GM21390 (cell line): Measurements from ENCODE around the gene SERPINC1.
"Not testable (repeated sequence)": the region's sequence is repeated elsewhere in the genome, so short reads cannot be mapped to it uniquely, and the experiment has no call there.

Source experiments
- ATAC-seq: cut with Tn5 transposase; IDR thresholded peaks from one replicate; pipeline ENCODE4 v1.9.1; 2021; ENCODE audit not compliant: unreplicated experiment

Gene SERPINC1

DNA sequence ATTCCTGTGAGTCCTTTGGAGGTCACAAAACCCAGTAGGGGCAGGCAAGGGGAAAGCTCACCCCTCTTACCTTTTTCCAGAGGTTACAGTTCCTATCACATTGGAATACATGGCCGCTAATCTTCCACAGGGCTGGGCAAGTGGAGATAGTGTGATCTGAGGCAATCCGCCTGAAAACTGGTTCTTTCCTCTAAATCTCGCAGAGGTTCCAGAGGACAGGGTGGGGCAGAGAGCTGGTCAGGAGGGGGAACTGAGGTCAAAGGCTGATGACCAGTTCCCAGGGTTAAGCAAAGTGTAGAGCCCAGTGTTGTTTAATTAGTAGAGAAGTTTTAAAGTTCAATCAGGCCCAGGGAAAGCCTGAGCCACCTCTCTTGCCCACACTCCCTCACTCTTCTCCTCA lies at the start of gene SERPINC1:
SERPINC1 (minus strand) TSS at position 179 of the 400 bp plus-strand sequence; CDS start at position 111, 68 bp downstream.
- no peak for ATAC-seq

DNA sequence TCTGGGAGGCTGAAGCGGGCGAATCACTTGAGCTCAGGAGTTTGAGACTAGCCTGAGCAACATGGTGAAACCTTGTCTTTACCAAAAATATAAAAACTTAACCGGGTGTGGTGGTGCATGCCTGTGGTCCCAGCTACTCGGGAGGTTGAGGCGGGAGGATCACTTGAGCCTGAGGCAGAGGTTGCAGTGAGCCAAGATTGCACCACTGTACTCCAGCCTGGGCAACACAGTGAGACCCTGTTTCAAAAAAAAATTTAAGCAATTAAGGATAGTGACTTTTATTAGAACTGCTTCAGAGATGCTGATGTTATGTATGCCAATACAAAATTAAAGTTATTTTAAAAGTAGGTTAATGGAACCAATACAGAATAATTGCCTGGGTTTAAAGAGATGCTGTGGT lies 48.8 kb upstream of the SERPINC1 start:
- not testable (repeated sequence) for ATAC-seq

- no peak for ATAC-seq
Observed at GRCh38 chr1:173963477-173963876, 46.4 kb upstream of the SERPINC1 start.

DNA sequence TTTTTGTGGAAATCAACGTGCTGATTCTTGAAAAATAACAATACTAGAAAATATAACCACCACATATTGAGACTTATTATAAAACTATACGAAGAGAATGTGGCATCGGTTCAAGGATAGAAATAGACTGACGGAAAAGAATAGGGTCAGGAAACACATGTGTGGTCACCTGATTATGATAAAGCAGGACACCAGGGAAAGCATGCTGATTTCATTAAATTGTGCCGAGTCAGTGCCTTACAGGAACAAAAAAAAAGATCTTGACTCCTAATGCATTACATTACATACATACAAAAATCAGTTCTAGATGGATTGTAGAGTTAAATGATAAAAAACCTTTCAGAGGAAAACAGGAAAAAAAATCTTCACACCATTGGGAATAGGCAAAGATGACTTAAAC lies 43.5 kb upstream of the SERPINC1 start:
- ATAC-seq = no peak

GRCh38 chr1:173954179-173954578 lies 37.1 kb upstream of the SERPINC1 start:
- no peak for ATAC-seq

DNA sequence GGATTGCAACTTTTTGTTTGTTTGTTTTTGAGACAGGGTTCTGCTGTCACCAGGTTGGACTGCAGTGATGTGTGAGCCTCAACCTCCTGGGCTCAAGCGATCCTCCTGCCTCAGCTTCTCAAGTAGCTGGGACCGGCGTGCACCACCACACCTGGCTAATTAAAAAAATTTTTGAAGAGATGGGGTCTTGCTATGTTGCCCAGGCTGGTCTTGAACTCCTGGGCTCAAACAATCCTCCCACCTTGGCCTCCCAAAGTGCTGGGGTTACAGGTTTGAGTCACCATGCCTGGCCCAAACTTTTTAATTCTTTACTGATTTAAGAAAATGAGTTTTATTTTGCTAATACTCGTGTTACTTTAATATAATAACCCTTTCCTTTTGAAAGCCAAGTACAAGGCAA lies 31.5 kb upstream of the SERPINC1 start:
- ATAC-seq = no peak

- no peak for ATAC-seq
Observed at GRCh38 chr1:173946380-173946921, 29.3 kb upstream of the SERPINC1 start.

DNA sequence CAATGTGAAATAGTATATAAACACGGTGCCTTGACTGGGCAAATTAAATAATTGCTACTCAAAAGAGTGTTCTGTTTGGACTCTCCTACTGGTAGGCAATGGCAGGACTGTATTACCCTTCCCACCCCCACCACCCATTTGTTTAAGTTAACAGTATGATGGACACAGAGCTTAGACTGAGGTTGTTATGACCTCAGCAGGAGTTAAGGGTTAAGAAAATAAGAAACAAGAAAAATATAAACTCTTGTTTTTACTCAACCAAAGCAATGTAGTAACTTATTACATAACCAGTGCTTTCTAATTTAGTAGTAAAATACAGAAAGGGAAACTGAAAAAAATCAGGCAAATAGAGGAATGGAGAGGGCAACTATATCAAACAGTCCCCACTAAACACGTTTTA lies 19.9 kb upstream of the SERPINC1 start:
- no peak for ATAC-seq

GRCh38 chr1:173934440-173934839 lies 17.3 kb upstream of the SERPINC1 start:
- no peak for ATAC-seq

DNA sequence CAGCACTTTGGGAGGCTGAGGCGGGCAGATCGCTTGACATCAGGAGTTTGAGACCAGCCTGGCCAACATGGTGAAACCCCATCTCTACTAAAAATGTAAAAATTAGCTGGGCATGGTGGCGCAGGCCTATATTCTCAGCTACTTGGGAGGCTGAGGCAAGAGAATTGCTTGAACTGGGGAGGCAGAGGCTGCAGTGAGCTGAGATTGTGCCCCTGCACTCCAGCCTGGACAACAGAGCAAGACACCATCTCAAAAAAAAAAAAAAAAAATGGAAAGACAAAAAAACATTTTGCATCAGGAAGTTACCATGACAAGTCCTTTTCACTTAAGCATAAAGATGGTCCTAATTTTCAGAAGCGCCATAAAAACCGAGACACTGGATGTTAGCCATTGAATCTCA lies 13.4 kb upstream of the SERPINC1 start:
- ATAC-seq = not testable (repeated sequence)

DNA sequence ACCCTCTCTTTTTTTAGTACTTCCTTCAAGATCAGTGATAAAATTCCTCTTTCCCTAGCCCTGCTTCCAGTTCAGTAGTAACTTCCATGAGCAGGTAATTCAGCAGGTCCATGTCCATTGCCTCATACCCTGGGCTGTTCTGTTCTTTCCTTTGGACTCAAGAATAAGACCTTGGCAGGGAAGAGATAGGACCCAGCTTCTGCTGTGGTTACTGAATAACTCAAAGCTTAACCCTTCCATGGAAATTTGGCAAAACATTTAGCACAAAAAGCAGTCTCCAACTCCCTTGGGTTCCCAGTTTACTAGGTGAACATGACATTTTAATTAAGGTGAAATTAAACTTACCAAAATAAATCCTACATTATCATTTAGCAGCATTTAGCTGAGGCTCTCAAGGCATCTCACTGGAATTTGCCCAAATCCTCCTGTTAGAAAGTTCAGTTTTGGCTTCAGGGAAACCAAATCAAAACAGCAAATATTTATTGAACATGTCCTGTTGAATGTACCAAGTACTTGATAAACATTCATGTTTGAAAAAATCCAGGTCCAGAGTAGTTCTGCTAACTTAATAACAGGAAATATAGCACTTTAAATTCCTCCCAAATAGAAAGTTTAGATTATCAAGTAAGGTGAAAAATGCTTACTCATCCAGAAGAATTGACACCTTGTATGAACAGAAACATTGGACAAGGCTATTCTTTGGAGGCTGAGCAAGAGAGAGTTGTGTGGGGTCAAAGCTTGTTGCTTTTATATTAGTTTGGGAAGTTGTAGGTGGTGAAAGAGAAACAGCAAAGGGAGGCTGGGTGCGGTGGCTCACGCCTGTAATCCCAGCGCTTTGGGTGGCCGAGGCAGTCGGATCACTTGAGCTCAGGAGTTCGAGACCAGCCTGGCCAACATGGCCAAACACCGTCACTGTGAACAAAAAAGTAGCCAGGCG lies 8.4 kb upstream of the SERPINC1 start:
- no peak for ATAC-seq

GRCh38 chr1:173920861-173921260 lies 3.7 kb upstream of the SERPINC1 start:
- no peak for ATAC-seq

GRCh38 chr1:173917635-173918493 lies 737 bp upstream of the SERPINC1 start:
- ATAC-seq = no peak

- ATAC-seq = no peak
Observed at GRCh38 chr1:173916667-173917066, 460 bp downstream of the SERPINC1 start.

DNA sequence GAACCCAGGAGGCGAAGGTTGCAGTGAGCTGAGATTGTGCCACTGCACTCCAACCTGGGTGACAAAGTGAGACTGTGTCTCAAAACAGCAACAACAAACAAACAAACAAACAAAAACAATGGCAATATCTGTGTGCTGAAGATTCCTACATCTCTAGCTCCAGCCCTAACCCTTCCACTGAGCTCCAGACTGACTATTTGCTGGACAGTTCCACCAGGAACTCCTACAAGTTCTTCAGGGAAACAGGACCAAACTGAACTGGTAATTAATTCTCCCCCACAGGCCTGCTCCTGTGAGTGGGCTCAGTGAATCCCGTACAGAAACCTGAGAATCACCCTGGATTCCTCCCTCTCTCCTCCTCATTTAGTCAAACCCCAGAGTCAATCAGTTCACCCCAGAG lies 1.5 kb downstream of the SERPINC1 start:
- no peak for ATAC-seq

- no peak for ATAC-seq
Observed at GRCh38 chr1:173914366-173914871, 2.7 kb downstream of the SERPINC1 start.

DNA sequence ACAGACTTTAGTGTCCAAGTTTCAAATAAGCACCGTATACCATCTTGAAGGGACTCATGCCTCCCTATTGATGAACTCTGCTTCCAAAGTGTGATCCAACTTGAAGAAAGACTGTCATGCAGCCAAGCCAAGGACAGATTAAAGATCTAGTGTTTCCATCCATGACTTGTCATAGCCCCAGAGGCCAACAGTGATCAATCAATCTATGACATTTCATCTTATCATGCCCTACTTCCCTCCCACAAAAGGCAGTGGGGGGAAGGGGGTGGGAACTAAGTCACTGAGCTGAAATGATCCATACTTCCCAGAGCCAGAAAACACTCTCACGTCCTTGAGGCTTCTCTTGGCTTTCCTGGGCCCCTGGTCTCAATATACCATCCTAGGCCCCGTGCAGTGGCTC lies 4.0 kb downstream of the SERPINC1 start:
- no peak for ATAC-seq

DNA sequence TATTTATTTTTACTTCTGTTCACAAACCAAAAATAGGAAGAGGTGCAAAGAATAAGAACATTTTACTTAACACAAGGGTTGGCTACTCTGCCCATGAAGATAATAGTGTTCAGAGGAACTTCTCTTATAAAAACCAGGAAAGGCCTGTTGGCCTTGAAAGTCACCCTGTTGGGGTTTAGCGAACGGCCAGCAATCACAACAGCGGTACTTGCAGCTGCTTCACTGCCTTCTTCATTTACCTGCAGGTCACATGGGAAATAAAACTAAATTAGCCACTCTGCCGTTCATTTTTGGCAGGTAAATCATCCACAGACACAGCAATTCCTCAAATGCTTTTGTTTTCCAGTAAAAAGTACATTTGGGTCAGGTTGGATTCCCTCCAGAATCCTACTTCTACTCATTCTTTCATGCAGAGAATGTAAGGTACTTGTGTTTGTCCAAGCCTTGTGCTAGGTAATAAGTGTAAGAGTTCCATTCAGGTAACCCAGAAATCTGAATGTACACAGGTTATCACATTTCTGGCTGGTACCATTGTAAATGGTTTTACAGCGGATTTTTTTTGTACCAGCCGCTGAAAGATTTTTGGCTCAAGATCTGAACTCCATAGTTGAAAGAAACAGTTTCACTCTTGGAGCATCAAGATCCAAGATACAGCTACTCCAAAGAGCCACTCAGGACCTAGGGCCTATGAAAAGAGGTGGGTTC lies 13.1 kb downstream of the SERPINC1 start:
- no peak for ATAC-seq

- ATAC-seq = no peak
Observed at GRCh38 chr1:173900992-173901391, 16.1 kb downstream of the SERPINC1 start.

- ATAC-seq = no peak
Observed at GRCh38 chr1:173900427-173900826, 16.7 kb downstream of the SERPINC1 start.

DNA sequence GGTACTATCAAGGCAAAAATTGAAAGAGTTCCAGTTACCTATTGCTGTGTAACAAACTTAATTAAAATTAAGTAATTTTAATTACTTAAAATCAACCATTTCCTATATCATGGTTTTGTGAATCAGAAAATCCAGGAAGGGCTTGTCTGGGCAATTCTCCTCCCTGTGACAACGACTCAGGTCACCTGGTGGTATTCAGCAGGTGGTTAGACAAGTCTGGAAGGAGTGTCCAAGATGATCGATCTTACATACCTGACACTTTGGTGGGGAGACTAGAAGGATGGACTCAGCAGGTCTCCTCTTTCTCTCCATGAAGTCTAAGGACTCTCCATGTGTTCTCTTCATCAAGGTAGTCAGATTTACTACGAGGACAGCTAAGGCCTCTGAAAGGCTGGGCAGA lies 22.9 kb downstream of the SERPINC1 start:
- no peak for ATAC-seq
